ENCODE results near the gene RPL32.
"Not testable (repeated sequence)": the region's sequence is repeated elsewhere in the genome, so short reads cannot be mapped to it uniquely, and the experiment has no call there.

The RPL32 gene

GRCh38 chr3:12810013-12810780 is 31.2 kb downstream of the RPL32 start:
- DNase-seq = peak; percentile 27 to 97 (median 89)

GRCh38 chr3:12809435-12809834 is 31.9 kb downstream of the RPL32 start:
- no peak for DNase-seq

GRCh38 chr3:12809001-12809400 is 32.4 kb downstream of the RPL32 start:
- DNase-seq = no peak

- DNase-seq = no peak
Measured at GRCh38 chr3:12808587-12808986, 32.8 kb downstream of the RPL32 start.

- no peak for DNase-seq
Measured at GRCh38 chr3:12807601-12808359, 33.6 kb downstream of the RPL32 start.

- DNase-seq = no peak
Measured at GRCh38 chr3:12807066-12807465, 34.3 kb downstream of the RPL32 start.

GRCh38 chr3:12803371-12803770 is 38.0 kb downstream of the RPL32 start:
- no peak for DNase-seq

- no peak for DNase-seq
Measured at GRCh38 chr3:12799525-12800440, 41.6 kb downstream of the RPL32 start.

GRCh38 chr3:12798559-12799179 is 42.7 kb downstream of the RPL32 start:
- DNase-seq = no peak

- DNase-seq = no peak
Measured at GRCh38 chr3:12797892-12798558, 43.3 kb downstream of the RPL32 start.

GRCh38 chr3:12797124-12797891 is 44.1 kb downstream of the RPL32 start:
- DNase-seq = peak in 1 of 56 donors; percentile 20

GRCh38 chr3:12796171-12797123 is 44.9 kb downstream of the RPL32 start, which contains the start of gene CAND2:
Gene CAND2, plus strand, starts transcription at chr3:12796680. Its CDS starts 41 bp downstream, at chr3:12796721.
- DNase-seq = peak in 40 of 56 donors; percentile 9 to 78 (median 46)

GRCh38 chr3:12793701-12794100 is 47.7 kb downstream of the RPL32 start:
- no peak for DNase-seq

- DNase-seq = no peak
Measured at GRCh38 chr3:12791430-12791829, 49.9 kb downstream of the RPL32 start.

GRCh38 chr3:12787967-12788690 is 53.2 kb downstream of the RPL32 start:
- DNase-seq = not testable (repeated sequence)

GRCh38 chr3:12787346-12787745 is 54.0 kb downstream of the RPL32 start:
- peak in 10 of 56 donors; percentile 5 to 68 (median 24) for DNase-seq

- DNase-seq = no peak
Measured at GRCh38 chr3:12785096-12785495, 56.3 kb downstream of the RPL32 start.
